Gastroesophageal sphincter (tissue), 4 donors: ENCODE results near the gene SNX9. TPM values are rescaled to one million over a fixed set of nuclear protein-coding genes. Genes with fewer than 3 reads are reported as not detected.
"Not testable (repeated sequence)": the region's sequence is repeated elsewhere in the genome, so short reads cannot be mapped to it uniquely, and the experiment has no call there.

ENCODE experiments used
- ATAC-seq: fragments of 150-250 bp; one replicate; pipeline ENCODE4 v1.9.1; 2016; ENCODE audit warnings: mild to moderate bottlenecking, moderate library complexity
- H3K27ac ChIP-seq, 4 donors: fragments of 200-600 bp; sonication (generic) in 3 of 4; 1 replicate in 3 of 4; 2 replicates in 1 of 4; pipeline ENCODE4 v1.5.1; 2016 to 2019
- H3K27me3 ChIP-seq: fragments of 200-600 bp; sonication (generic); one replicate; pipeline ENCODE4 v1.5.1; 2019
- H3K36me3 ChIP-seq, 2 donors: fragments of 200-600 bp; sonication (generic); one replicate each; pipeline ENCODE4 v1.5.1; 2019; ENCODE audit warnings: control low read depth in 1 of 2
- H3K4me1 ChIP-seq, 3 donors: fragments of 200-600 bp; sonication (generic); 1 replicate in 2 of 3; 2 replicates in 1 of 3; pipeline ENCODE4 v1.5.1; 2016 to 2019; ENCODE audit warnings: control low read depth in 2 of 3
- H3K4me3 ChIP-seq, 2 donors: fragments of 200-600 bp; sonication (generic); one replicate each; pipeline ENCODE4 v1.5.1; 2019; ENCODE audit warnings: mild to moderate bottlenecking in 1 of 2, moderate library complexity in 1 of 2
- H3K9me3 ChIP-seq, 3 donors: fragments of 200-600 bp; sonication (generic); one replicate each; pipeline ENCODE4 v1.5.1; 2017 to 2019; ENCODE audit warnings: control low read depth in 2 of 3
- CTCF ChIP-seq, 4 experiments: fragments of 200-600 bp in 2 of 4; fragments of 450-650 bp in 2 of 4; sonication (generic) in 1 of 4; IDR thresholded peaks; one replicate each; pipeline ENCODE4 v1.5.1; 2017 to 2019; ENCODE audit warnings: antibody characterized with exemption in 4 of 4, mild to moderate bottlenecking in 2 of 4, moderate library complexity in 2 of 4
- EP300 ChIP-seq: sonication (generic); formaldehyde crosslinking; IDR thresholded peaks from one replicate; pipeline ENCODE4 v1.6.1; 2017; ENCODE audit warnings: antibody characterized with exemption, mild to moderate bottlenecking
- POLR2A ChIP-seq, 2 donors: fragments of 450-650 bp; IDR thresholded peaks; one replicate each; pipeline ENCODE4 v1.6.1; 2017; ENCODE audit warnings: antibody characterized with exemption in 2 of 2, mild to moderate bottlenecking in 2 of 2, moderate library complexity in 1 of 2
- POLR2AphosphoS5 ChIP-seq: sonication (generic); formaldehyde crosslinking; IDR thresholded peaks from one replicate; pipeline ENCODE4 v1.6.1; 2017; ENCODE audit warnings: antibody characterized with exemption
- WGBS, 2 donors: methylation state at CpG; one replicate each; pipeline ENCODE4 v1.1.5; 2018; ENCODE audit warnings: low coverage in 1 of 2; 5-methylcytosine and 5-hydroxymethylcytosine counted together
- total RNA-seq, 4 donors: library from RNA; depleted of rRNA; stranded (reverse); fragments of >200 nt; gene quantifications; one replicate each; pipeline ENCODE4 v1.1.0, GENCODE V29; 2016

Gene SNX9
- total RNA-seq, 4 donors from 2014 or later, result 68.3 to 101 (median 85.0) TPM

GRCh38 chr6:157855325-157855724, 32.3 kb downstream of the SNX9 start:
- H3K4me1 ChIP-seq, result peaks cover 0 to 38% (median 2%) of the 10 kb centered on the region in 3 donors
- H3K36me3 ChIP-seq, result no peaks in the 10 kb centered on the region
- H3K9me3 ChIP-seq, result peaks cover 0 to 16% (median 0%) of the 10 kb centered on the region in 3 donors
- TF ChIP-seq CTCF (IDR thresholded peaks at IDR 0.05), result no peak
- no peak overlapping the region for H3K4me3 ChIP-seq
- 84 to 94% methylated on average over 5 of the region's 5 CpGs for WGBS, 2 donors
- no peak overlapping the region for H3K27ac ChIP-seq
- no peak for ATAC-seq
- no peaks in the 10 kb centered on the region for H3K27me3 ChIP-seq

- WGBS, 2 donors, result 63 to 66% methylated on average over 7 to 10 of the region's 10 CpGs
- not testable (repeated sequence) for ATAC-seq, H3K27ac ChIP-seq, H3K27me3 ChIP-seq, H3K4me3 ChIP-seq, H3K36me3 ChIP-seq
- H3K9me3 ChIP-seq, result peaks cover 0 to 16% (median 0%) of the 10 kb centered on the region in 3 donors
- H3K4me1 ChIP-seq, result peaks cover 0 to 38% (median 7%) of the 10 kb centered on the region in 3 donors
These were observed 32.8 kb downstream of the SNX9 start for GRCh38 chr6:157855804-157856203.

- H3K9me3 ChIP-seq, H3K4me3 ChIP-seq, H3K27me3 ChIP-seq, H3K36me3 ChIP-seq, H3K27ac ChIP-seq, ATAC-seq: not testable (repeated sequence)
- WGBS, 2 donors, result 91 to 92% methylated on average over 1 of the region's 1 CpG
- peaks cover 0 to 64% (median 15%) of the 10 kb centered on the region in 3 donors for H3K4me1 ChIP-seq
These were observed 35.6 kb downstream of the SNX9 start for GRCh38 chr6:157858664-157859063.

- Histone ChIP-seq H3K27me3 (no peaks in the 10 kb centered on the region), H3K9me3 (no peaks in the 10 kb centered on the region), H3K36me3 (no peaks in the 10 kb centered on the region), H3K4me1 (peaks cover 0 to 77% (median 15%) of the 10 kb centered on the region in 3 donors), H3K27ac (no peak overlapping the region), H3K4me3 (no peak overlapping the region)
- 56 to 57% methylated on average over 7 of the region's 7 CpGs for WGBS, 2 donors
- ATAC-seq, result no peak
- TF ChIP-seq POLR2A (IDR thresholded peaks at IDR 0.05) (no peak), POLR2AphosphoS5 (no peak), CTCF (IDR thresholded peaks at IDR 0.05) (no peak), EP300 (no peak)
These were observed 36.9 kb downstream of the SNX9 start for GRCh38 chr6:157859775-157860504.

- WGBS, 2 donors, result 33 to 34% methylated on average over 4 of the region's 4 CpGs
These were observed 37.5 kb downstream of the SNX9 start for GRCh38 chr6:157860505-157860991.

More at GRCh38 chr6:157860505-157860991, 37.5 kb downstream of the SNX9 start:
- H3K4me1 ChIP-seq, result peaks cover 0 to 83% (median 15%) of the 10 kb centered on the region in 3 donors
- no peak overlapping the region for H3K4me3 ChIP-seq
- TF ChIP-seq EP300 (no peak), POLR2A (IDR thresholded peaks at IDR 0.05) (no peak), CTCF (IDR thresholded peaks at IDR 0.05) (no peak), POLR2AphosphoS5 (no peak)
- no peak overlapping the region for H3K27ac ChIP-seq
- H3K36me3 ChIP-seq, result no peaks in the 10 kb centered on the region
- no peaks in the 10 kb centered on the region for H3K27me3 ChIP-seq
- no peaks in the 10 kb centered on the region for H3K9me3 ChIP-seq
- no peak for ATAC-seq
